GM18861 (cell line): ENCODE results near the gene MTHFD2.
"Not testable (repeated sequence)": the region's sequence is repeated elsewhere in the genome, so short reads cannot be mapped to it uniquely, and the experiment has no call there.

Experiments used
- ATAC-seq: cut with Tn5 transposase; IDR thresholded peaks from one replicate; pipeline ENCODE4 v1.9.1; 2021; ENCODE audit not compliant: unreplicated experiment

Gene MTHFD2

DNA sequence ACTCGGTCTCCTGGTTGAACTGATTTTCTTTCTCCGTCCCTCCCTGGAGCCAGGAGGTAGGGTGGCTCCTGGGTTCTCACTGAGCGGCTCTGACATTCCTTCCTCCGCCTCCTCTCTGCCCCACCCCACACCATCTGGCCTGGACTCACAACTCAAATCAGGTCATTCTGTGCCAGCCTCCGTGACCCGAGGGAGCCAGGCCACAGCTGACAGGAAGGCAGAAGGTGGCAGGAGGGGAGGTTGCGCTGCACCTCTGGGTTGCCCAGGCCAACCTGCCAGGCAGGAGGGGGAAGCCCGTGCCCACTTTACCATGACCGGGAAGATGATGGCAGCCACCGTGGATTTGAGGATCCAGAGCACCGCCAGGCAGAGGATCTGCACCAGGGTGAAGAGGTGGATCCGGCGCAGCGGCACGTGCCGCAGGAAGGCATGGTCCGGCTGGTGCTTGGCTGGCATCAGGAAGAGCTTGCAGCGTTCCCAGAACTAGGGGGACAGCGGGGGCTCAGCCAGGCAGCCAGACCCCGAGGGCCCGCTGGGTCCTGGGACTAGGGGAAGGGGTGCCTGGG is 28.3 kb downstream of the MTHFD2 start:
- ATAC-seq = no peak

DNA sequence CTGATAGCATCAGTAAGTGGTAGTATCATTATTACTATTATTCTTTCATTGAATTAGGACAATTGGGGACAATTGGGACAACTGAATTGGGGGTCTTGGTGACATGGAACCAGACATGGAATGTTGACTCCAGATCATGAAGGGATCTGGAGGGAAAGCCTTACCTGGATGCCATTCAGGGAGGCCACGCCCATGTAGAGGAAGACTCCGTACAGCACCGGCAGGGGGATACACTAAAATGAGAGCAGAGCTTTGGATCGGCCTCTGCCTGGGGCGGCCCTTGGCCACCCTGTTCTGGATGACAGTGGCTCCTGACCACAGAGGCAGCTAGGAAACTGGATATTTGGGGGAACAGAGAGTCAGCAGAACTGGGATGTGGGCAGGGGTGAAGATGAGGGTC is 29.2 kb downstream of the MTHFD2 start:
- ATAC-seq = no peak

DNA sequence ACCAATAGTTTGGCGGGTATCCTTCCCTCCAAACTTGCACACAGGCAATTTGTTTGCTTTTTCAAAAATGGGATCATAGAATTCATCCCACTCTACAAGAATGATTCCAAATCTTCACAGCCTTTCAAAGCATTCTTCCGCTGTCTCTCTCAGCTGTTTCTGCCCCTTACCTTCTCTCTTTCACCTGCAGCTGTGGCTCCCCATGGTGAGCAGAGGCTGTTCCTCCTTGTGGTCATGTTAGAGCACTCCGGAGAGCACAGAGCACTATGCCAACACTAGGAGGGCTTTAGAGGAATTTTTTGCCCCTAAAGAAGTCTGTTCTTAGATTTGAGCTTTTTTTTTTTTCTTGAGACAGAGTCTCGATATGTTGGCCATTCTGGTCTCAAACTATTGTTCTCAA is 30.4 kb downstream of the MTHFD2 start:
- ATAC-seq = no peak

DNA sequence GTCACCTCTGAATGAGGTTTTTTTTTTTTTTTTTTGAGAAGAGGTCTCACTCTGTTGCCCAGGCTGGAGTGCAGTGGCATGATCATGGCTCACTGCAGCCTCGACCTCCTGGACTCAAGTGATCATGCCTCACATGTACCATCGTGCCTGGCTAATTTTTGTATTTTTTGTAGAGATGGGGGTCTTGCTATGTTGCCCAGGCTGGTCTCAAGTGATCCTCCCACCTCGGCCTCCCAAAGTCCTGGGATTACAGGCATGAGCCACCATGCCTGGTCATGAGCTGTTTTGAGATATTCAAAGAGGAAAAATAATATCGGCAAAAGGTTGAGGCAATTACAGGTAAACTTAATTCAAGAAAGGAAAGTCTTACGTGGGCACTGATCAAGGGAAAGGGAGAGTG is 31.4 kb downstream of the MTHFD2 start:
- not testable (repeated sequence) for ATAC-seq

DNA sequence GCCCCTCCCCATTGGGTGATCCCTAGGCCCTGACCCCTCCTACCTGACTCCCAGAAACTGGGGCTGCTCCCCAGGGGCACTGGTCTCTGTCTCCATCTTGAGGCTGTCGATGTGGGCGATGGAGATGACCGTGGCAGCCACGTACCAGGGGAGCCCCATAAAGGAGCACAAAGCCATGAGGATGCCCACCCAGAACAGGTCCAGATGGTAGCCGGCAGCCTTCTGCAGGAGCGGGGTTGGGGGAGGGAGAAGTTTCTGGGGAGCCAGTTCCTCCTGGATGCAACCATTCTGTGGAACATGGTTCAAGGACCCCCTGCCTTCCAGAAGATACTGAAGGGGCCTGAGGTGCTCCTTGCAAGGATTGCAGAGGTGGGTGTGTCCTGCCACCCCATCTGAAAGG is 34.0 kb downstream of the MTHFD2 start:
- ATAC-seq = no peak

DNA sequence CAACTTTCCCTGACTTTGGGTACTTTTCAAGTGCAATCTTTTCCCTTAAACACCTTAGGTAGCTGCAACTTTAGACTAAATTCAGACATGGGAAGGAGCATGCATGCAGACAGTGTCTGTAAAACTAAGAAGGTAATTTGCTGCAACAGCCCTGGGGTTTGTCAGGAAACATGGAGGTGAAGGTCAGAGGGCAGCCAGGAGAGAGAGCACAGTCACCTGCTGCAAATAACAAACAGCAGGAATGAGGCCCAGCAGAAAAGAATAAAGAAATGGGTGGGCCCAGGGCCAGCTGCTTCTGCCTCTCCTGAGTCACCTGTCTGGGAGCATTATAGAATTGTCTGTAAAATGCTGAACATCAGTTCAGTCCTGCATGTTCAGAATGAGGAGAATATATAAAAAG is 35.2 kb downstream of the MTHFD2 start:
- ATAC-seq = no peak

DNA sequence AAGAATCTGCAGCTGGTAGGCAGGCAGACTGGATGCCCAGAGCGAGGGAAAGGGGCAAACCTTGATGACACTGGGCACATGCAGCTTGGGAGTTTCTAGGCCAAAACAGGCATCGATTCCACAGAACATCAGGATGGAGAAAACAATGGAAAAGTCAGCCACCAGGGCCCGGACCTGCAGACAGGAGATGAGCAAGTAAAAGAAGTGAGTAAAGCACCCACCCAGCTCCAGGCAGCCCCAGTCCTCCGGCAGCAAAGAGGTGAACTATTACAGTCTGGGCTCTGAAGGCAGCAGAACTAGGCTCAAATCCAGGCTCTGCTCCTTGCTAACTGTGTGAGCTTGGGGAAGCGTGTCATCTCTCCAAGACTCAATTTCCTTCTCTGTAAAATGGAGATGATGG is 36.6 kb downstream of the MTHFD2 start:
- no peak for ATAC-seq

DNA sequence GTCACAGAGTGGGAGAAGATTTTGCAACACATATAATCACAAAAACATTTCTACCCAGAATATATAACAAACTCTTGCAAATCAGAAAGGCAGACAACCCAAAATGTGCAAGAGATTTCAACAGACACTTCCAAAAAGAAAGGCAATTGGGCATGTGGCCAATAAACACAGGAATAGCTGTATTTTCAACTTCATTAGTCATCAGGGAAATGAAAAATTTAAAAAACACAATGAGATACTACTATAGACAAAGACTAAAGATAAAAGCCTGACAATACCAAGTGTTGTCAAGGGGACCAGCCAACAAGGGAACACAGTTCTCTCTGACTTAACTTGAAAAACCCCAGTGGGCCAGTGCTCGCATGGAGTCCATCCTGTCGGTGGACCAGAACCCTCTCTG is 40.5 kb downstream of the MTHFD2 start:
- ATAC-seq = no peak

DNA sequence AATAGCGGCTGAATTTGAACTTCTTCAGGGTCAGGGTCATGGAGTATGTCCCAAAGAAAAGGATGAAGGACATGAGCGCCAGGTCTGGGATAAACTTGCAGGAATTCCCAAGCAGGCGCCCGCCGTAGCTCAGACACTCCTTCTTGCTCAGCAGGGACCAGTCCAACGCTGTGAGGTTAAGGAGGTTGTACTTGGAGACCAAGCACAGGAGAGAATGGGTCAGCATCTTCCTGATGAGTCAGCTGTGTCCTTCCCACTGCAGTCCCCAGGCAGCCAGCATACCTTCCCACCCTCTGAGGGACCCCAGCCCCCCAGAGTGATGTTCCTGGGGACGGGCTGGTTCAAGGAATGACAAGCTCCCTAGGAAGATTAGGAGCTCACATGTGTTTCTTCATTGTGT is 40.9 kb downstream of the MTHFD2 start:
- no peak for ATAC-seq

DNA sequence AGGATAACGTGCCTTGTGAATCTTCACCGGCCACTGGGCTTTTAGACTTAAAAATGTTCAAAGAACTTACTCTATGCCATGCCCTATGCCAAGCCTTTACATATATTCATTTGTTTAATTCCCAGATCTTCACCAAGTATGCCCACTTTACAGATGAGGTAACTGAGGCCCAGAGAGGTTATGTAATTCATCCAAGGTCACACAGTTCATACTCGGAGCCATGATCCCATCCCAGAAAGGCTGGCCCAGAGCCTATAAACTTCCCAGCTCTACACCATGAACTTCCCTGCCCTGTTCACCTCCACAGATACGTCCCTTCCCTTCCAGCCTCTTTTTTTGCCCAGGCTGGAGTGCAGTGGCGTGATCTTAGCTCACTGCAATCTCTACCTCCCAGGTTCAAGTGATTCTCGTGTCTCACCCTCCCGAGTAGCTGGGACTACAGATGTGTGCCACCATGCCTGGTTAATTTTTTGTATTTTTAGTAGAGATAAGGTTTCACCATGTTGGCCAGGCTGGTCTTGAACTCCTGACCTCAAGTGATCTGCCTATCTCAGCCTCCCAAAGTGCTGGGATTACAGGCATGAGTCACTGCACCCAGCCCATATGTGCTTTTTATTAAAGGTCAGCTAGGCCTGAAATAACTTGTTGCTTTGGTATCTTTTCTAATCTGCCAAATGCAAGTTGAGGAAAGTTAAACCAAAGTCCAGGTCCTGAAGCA is 44.1 kb downstream of the MTHFD2 start:
- no peak for ATAC-seq

DNA sequence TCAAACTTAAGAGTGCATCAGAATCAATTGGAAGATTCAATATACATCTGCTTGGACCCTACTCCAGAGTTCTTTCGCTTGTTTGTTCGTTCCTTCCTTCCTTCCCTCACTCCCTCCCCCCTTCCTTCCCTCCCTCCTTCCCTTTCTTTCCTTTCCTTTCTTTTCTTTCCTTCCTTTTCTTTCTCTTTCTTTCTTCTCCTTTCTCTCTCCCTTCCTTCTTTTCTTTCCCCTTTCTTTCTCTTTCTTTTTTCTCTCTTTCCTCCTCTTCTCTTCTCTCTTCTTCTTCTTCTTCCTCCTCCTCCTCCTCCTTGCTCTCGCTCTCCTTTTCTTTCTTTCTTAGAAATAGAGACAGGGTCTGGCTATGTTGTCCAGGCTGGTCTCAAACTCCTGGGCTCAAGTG is 45.9 kb downstream of the MTHFD2 start:
- ATAC-seq = no peak

DNA sequence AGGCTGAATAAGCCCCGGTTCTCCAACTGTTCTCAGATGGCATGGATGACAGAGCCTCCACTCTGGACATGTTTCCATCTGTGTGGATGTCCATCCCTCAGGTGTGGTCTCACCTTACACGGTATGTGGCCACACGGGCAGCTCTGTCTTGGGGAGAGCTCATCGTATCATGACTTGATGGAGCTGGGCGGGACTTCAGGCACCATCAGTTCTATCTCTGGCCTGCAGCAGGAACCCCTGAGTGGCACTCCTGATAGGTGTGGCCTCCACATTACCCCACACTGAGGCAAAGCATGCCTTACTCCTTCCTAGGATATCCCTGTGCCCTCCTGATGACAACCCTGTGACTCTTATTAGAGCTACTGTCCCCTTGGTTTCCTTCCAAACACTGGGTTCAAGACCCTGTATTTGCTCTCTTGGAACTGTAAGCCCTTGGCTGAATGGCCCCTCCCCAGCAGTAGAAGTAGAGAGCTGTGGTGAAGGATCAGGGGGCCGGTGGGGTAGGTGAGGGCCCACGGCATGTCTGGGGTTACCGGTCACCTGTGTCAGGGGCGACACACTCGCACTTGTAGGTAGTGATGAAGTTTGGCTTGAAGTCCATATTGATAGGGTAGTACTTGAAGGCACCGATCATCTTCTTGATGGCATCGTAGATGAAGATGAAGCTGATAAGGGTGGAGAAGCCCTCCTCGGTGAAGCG is 48.2 kb downstream of the MTHFD2 start:
- ATAC-seq = no peak

DNA sequence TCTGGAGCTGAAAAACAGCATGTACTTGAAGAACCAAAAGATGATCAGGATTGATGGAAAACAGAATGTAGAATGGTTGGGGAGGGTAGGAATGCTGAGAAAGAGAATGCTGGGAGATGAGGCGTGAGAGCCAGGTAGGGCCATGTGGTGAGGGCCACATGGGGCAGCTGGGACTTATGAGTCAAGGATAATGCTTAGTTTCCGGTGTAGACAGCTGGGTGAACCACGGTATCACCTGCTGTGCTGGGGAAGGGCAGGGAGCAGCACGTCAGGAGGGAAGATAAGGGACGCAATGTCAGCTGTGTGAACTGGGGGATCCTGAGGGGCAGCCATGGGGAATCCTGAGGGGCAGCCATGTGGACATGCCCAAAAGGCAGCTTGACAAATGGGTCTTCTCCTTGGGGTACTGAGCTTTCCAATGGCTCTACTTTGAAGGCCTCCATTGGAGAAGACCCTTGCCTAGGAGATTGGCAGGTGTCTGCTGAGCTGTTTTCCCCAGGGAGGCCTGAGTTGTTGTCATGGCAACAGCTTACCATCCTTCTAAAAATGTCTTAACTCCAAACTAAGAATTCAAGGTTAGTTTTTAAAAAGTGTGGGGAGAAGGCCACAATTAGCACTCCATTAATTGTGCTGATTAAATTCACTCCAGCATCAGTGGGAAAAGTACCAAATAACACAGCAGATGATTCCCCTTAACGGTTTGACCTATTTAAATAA is 51.1 kb downstream of the MTHFD2 start:
- ATAC-seq = no peak

DNA sequence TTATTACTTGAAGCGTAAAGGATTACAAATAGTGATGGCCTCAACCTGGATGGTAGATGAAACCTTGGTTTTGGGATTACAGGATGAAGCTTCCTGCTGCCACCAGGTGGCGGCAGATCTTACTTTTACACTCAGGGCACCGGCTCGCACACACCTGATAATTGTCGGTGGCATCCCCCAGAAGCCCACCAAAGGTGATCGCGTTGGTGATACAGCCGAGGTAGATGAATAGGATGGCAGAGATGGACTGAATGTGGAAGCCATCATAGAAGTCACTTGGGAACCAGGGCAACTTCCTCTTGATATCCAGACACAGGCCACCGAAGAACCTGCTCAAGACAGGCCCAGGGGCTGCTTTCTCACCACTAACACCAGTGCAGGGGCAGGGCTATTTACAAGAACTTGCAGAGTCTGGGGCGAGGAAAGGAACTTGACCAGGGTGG is 51.8 kb downstream of the MTHFD2 start:
- no peak for ATAC-seq

DNA sequence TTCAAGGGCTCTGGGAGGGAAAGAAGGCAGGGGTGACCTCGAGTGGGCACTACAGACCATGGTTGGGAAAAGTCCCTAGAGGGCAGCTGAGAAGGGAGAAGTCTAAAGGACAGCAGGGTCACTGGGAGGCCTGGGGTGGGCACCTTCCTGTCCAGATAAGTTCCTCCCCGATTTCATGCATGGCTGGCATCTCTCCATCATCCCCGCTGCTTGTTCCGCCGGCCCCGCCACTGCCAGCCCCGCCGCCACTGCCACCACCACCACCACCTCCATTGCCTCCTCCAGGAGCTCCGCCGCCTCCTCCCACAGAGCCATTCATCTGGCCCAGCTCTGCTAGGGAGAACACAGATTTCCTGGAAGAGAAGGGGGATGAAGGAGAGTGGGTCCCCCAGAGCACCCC is 53.6 kb downstream of the MTHFD2 start:
- ATAC-seq = no peak

DNA sequence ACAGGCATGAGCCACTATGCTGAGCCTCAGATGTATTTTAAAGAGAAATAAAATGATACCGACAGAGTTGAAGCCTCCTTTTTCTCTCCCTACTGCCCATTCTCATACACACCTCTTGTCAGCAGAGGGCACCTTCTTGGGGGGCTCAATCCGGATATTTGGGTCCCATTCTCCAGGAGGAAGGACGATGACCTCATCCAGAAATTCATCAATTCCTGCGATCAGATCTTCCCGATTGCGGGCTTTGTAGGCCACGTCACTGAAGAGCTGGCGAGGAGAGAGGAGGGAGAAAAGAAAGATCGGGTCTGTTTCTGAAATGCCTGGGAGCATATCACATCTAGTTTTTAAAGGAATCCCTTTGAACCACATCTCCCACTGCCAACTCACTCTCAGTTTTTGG is 54.4 kb downstream of the MTHFD2 start:
- ATAC-seq = no peak

DNA sequence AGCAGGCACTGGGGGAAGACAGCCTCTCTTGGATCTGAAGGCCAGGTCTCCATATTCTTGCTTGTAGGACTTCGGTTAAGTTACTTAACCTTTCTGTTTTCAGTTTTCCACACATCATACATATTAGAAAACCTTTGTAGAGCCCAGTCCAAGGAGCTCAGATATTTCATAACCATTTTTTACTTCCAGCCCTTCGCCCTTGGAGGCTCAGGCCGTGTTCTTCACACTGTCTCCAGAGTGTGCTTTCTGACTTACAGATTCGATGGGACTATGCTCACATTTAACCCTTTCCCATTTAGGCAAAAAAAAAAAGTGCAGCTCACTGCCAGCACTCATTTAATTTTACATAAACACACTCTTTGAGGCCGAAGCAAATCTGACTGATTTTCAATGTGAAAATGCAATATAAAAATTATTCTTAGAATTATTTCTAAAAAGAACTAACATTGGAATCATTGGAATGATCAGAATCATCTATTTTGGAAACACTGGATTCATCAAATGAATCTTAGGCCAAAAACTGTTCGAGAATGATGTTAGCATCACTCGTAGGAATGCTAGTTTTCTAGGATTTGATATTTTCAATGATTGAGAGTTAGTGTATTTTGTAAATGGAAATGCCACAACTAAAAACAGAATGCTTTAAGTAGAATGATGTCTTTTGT is 55.0 kb downstream of the MTHFD2 start:
- no peak for ATAC-seq

DNA sequence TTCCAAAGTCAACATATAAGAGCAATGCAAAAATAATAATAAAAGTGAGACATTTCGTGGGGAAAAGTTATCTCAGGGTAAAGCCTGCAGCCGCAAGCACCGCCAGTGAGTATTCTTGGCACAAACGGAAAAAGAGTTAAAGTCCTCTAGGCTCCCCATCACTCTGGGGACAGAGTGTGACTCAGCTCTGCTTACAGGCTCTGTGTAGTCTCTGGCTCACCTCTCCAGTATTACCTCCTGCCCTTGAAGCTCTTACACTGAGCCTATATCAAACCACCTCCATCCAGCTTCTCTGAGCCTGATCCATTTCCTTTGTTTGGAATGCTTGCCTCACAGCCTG is 55.5 kb downstream of the MTHFD2 start:
- no peak for ATAC-seq

DNA sequence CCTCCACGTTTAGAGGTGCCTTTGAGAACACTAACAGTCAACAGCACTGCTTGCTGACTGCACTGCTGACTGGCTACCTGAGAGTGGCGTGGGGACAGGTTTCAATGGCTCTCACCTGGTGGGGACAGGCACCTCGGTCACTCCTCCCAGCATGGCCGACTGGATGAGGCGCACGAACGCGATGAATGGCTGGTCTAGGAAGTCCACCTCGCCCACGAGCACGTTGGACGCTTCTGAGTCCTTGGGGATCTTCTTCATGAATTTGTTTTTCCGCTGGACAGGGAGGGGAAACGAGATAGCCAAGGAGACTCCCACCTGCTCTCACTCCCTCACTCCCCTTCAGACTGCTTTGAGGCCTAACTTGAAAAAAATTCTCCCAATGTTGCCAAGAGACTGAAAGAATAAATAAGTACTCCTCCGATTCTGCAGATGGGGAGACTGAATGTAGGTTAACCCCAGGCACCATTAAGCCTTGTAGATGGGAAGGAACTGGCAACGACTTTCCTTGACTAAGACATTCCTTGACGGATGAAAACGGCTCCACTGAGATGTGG is 57.3 kb downstream of the MTHFD2 start:
- no peak for ATAC-seq

DNA sequence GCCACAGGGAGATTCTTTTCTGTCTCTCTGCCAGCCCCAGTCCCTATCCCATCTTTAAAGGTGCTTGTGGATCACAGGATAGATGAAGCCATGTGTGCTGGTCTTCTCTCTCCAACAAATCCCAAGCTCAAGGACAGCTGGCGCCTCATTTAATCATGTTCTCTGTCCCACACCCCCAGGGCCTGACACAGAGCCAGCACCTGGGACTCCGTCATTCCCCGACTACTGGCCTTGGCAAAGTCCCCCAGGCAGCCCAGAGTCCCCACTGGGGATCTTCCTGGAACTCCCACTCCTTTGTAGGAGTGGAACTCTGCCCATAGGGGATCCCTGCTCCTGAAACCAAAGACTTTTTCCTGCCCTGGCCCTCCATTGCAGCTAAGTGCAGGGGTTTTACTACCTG is 60.8 kb downstream of the MTHFD2 start:
- ATAC-seq = no peak

DNA sequence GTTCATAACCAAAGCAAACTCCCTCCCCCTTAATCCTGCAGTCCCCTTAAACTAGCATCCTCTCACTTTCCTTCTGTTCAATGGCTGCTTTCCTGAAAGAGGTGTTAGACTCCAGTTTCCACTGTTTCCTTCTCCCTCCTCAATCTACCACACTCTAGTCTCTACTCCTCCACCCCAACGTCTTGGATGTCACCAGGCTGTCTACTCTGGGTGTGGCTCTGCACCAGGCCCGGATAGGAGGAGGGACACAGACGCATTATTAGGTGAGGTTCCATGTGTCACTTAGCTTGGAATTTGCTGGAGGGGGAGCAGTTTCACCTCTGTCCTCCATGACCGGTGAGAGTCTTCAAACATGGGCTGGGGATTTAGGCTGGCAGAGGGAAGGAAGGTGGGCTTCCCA is 61.3 kb downstream of the MTHFD2 start:
- ATAC-seq = no peak
